Epithelial cell of esophagus (primary cell): ENCODE measurements around the gene ELF3.
"Not testable (repeated sequence)": the region's sequence is repeated elsewhere in the genome, so short reads cannot be mapped to it uniquely, and the experiment has no call there.

Source experiments
- DNase-seq: peaks from one replicate; pipeline ENCODE4 v3.0.0; 2010; ENCODE audit warnings: low read depth
- H3K4me3 ChIP-seq: 2 replicates; pipeline ENCODE4 v1.5.1; 2011; ENCODE audit warnings: mild to moderate bottlenecking, low read length, control low read depth
- TF ChIP-seq, protein P1 (sequence below): IDR thresholded peaks from 2 replicates; pipeline ENCODE4 v1.5.1; 2011; ENCODE audit warnings: low read depth, mild to moderate bottlenecking, low read length, control low read depth, inconsistent platforms; ENCODE audit not compliant: insufficient read depth; ENCODE audit errors: missing control alignments

ELF3 gene

DNA sequence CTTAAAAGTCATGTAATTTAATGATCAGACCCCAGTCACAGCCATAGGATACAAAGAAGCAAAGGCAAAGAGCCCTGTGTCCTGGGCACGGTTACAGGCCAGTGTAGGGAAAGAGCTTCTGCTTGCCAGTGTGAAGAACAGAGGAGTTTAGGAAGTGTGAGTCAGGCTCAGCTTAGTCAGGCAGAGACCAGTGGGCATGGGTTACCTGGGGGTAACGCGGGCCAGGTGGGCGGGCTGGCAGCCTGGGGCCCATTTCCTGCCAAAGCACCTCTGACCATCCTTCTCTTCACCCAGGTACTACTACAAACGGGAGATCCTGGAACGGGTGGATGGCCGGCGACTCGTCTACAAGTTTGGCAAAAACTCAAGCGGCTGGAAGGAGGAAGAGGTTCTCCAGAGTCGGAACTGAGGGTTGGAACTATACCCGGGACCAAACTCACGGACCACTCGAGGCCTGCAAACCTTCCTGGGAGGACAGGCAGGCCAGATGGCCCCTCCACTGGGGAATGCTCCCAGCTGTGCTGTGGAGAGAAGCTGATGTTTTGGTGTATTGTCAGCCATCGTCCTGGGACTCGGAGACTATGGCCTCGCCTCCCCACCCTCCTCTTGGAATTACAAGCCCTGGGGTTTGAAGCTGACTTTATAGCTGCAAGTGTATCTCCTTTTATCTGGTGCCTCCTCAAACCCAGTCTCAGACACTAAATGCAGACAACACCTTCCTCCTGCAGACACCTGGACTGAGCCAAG is 4.7 kb downstream of the ELF3 start:
- TF ChIP-seq, protein P1, sequence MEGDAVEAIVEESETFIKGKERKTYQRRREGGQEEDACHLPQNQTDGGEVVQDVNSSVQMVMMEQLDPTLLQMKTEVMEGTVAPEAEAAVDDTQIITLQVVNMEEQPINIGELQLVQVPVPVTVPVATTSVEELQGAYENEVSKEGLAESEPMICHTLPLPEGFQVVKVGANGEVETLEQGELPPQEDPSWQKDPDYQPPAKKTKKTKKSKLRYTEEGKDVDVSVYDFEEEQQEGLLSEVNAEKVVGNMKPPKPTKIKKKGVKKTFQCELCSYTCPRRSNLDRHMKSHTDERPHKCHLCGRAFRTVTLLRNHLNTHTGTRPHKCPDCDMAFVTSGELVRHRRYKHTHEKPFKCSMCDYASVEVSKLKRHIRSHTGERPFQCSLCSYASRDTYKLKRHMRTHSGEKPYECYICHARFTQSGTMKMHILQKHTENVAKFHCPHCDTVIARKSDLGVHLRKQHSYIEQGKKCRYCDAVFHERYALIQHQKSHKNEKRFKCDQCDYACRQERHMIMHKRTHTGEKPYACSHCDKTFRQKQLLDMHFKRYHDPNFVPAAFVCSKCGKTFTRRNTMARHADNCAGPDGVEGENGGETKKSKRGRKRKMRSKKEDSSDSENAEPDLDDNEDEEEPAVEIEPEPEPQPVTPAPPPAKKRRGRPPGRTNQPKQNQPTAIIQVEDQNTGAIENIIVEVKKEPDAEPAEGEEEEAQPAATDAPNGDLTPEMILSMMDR, result no peak
- H3K4me3 ChIP-seq, result no peak overlapping the region

DNA sequence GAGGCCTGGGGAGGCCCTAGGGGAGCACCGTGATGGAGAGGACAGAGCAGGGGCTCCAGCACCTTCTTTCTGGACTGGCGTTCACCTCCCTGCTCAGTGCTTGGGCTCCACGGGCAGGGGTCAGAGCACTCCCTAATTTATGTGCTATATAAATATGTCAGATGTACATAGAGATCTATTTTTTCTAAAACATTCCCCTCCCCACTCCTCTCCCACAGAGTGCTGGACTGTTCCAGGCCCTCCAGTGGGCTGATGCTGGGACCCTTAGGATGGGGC is 5.2 kb downstream of the ELF3 start:
- no peak overlapping the region for H3K4me3 ChIP-seq
- DNase-seq, result no peak
- TF ChIP-seq, protein P1, result no peak

More for the DNA sequence above, 4.7 kb downstream of the ELF3 start:
- DNase-seq, result peak; percentile 63

DNA sequence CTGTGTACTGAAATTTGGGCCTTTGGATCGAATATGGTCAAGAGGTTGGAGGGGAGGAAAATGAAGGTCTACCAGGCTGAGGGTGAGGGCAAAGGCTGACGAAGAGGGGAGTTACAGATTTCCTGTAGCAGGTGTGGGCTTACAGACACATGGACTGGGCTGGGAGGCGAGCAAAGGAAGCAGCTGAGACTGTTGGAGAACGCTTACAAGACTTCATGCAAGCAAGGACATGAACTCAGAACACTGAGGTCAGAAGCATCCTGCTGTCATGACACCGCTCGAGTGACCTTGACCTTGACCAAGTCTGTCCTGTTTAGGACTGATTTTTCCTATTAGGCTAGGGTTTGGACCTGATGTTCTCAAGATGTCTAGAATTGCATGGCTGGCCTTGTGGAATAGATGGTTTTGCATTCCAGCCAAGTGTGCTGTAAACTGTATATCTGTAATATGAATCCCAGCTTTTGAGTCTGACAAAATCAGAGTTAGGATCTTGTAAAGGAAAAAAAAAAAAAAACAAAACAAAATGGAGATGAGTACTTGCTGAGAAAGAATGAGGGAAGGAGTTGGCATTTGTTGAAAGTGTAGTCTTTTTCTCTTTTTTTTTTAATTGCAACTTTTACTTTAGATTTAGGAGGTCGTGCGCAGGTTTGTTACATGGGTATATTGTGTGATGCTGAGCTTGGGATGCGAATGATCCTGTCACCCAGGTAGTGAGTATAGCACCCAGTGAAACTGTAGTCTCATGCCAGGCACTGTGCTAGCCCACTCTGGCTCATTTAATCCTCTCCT is 5.8 kb downstream of the ELF3 start:
- H3K4me3 ChIP-seq, result no peak overlapping the region
- no peak for DNase-seq
- TF ChIP-seq, protein P1, result no peak

DNA sequence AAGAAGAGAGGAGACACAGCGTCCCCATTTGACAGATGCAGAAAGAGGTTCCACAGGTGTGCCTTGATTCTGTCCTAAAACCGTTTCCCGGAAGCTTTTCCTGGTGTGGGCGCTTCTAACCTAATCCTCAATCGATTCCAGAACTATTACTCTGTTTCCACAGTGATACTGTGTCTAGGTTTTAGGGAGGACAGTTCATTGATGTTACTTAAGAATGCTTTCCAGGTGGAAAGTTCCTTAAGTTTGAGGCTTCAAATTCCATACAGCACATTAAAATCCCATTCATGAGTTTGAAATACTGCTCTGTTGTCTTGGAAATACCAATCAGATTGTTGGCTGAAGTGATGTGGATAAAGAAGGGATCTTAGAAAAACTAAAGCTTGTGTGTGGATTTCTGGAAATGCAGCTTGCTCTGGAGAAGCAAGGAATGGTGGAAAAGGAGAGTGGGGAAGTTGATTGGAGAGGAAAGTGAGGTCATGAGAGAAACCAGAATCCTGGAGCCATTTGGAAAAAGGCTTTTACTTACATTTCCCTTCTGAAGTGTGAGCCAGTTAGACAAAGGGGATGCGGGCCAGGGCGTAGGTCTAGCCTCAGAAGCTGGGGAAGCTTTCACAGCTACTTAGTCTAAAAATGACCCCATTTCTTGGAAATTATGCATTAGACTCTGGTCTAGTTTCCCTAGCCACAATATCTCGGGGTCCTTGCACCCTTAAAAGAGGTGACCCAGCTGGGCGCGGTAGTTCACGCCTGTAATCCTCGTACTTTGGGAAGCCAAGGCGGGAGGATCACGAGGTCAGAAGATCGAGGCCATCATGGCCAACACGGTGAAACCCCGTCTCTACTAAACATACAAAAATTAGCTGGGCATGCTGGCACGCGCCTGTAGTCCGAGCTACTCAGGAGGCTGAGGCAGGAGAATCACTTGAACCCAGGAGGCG is 6.7 kb downstream of the ELF3 start:
- no peak for DNase-seq
- no peak overlapping the region for H3K4me3 ChIP-seq
- TF ChIP-seq, protein P1, result no peak

DNA sequence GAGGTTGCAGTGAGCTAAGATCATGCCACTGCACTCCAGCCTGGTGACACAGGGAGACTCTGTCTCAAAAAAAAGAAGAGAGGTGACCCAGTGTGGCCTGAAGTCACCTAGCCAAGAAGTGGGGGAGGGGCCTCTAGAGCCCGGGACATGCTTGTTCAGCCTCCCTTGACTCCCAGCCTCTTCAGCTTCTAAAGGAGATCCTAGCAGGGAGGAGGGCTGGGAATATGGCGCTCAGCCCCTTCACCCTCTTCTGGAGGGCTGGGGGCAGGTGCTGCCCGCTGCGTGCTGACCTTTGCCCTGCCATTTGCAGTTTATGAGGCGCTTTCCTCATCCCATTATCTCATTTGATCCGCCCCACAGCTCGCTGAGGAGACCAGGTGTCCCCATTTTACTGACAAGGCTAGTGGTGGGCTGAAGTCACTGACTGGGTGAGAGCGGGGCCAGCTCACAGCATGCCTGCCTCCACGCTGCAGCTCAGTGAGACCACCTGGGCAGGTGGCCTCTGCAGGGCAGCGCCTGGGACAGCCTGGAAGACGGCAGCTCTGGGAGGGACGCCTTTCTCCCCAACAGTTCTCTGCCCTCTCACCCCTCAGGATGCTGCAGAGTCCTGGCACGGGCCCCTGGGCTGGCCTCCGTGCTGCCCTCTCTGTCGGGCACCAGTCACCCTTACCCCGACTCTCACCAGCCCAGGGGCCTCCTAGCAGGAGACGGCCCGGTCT is 7.5 kb downstream of the ELF3 start:
- H3K4me3 ChIP-seq, result no peak overlapping the region
- TF ChIP-seq, protein P1, result no peak
- DNase-seq, result no peak

DNA sequence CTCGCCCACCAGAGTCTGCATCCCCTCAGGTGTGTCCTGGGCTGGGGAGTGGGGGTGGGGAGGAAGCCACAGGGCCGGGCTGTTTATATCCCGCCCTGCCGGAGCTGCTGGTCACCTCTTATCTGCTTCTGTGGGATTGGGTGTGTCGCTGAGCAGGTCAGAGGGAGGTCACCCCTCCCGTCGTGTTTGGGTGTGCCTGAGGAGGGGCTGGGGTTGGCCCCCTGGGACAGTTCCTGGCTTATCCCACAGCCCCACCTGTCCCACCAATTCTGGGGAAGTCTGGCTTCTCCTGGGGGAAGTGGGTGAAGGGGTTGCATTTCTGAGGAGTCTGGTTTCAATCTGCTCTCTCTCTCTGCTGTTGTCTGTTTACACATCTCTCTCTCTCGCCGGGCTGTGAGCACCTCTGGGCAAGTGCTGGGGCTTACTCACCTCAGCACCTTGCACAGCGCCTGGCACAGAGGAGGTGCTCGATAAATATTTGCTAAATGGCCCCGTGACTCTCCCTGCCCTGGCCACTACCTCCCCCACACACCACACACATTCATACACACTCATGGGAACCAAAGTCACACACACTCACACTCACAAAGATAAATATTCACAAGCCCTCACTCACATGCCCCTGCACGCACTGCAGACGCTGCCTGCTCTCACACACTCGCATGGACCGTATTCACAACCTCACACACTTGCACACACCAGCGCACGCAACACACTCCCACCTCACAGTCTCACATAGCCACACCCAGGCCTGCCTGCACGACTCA is 8.3 kb downstream of the ELF3 start:
- H3K4me3 ChIP-seq, result no peak overlapping the region
- DNase-seq, result peak; percentile 89
- TF ChIP-seq, protein P1, result no peak

DNA sequence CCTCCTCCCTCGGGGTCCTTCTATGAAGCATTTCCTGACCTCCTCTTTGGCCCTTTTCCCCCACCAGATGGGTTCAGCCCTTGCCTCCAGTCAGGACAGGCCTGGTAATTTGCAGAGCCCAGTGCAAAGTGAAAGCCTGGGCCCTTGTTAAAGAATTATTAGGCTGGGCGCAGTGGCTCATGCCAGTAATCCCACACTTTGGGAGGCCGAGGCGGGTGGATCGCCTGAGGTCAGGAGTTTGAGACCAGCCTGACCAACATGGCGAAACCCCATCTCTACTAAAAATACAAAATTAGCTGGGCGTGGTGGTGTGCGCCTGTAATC is 8.8 kb downstream of the ELF3 start:
- DNase-seq, H3K4me3 ChIP-seq: not testable (repeated sequence)
